Caco-2 (cell line): Measurements from ENCODE around the gene TSNAX. TPM values are rescaled to one million over a fixed set of nuclear protein-coding genes. Genes with fewer than 3 reads are reported as not detected.

Experiments used
- BruUV-seq: library from RNA; stranded (reverse); fragments of 400-500 nt; replicated peaks from 2 replicates; lab custom pipeline; 2021; lab: Mats Ljungman, UMichigan
- CTCF ChIA-PET: fragments of 300-600 bp; sonication (Branson Sonifier 250); formaldehyde crosslinking; loops from one replicate; lab custom pipeline; 2022; ENCODE audit warnings: antibody characterized with exemption; lab: Charles Lee
- POLR2A ChIA-PET: fragments of 300-600 bp; sonication (Branson Sonifier 250); formaldehyde crosslinking; loops from one replicate; lab custom pipeline; 2022; ENCODE audit warnings: antibody characterized with exemption; lab: Charles Lee
- DNase-seq, 2 experiments: peaks; one replicate each; pipeline versions ENCODE4 v3.0.0 to v3.0.0-alpha.2; 2020 to 2022
- H3K27me3 ChIP-seq: replicated peaks from 2 replicates; pipeline ENCODE4 v1.6.0; 2011; ENCODE audit warnings: low read length; ENCODE audit not compliant: control insufficient read depth, insufficient read depth
- H3K36me3 ChIP-seq: 2 replicates; pipeline ENCODE4 v1.5.1; 2011; ENCODE audit warnings: low read length; ENCODE audit not compliant: control insufficient read depth, insufficient read depth
- H3K4me1 ChIP-seq: fragments of 250-450 bp; sonication (Bioruptor Pico); 2 replicates; pipeline ENCODE4 v1.5.1; 2020; ENCODE audit warnings: mild to moderate bottlenecking
- H3K4me3 ChIP-seq: 2 replicates; pipeline ENCODE4 v1.5.1; 2011; ENCODE audit warnings: low read depth, mild to moderate bottlenecking, control low read depth, low read length
- H3K9me3 ChIP-seq: fragments of 250-450 bp; sonication (Bioruptor Pico); 2 replicates; pipeline ENCODE4 v1.5.1; 2020; ENCODE audit warnings: mild to moderate bottlenecking, moderate library complexity
- H3K27ac Mint-ChIP-seq: one replicate; pipeline ENCODE4 v1.8.0; 2022; ENCODE audit warnings: mixed read lengths; ENCODE audit not compliant: unreplicated experiment
- H3K27me3 Mint-ChIP-seq: one replicate; pipeline ENCODE4 v1.8.0; 2022; ENCODE audit warnings: mixed read lengths; ENCODE audit not compliant: insufficient read depth, unreplicated experiment
- H3K36me3 Mint-ChIP-seq: one replicate; pipeline ENCODE4 v1.8.0; 2022; ENCODE audit warnings: mild to moderate bottlenecking, mixed read lengths; ENCODE audit not compliant: insufficient read depth, unreplicated experiment
- H3K4me1 Mint-ChIP-seq: one replicate; pipeline ENCODE4 v1.8.0; 2022; ENCODE audit warnings: low read depth, mixed read lengths; ENCODE audit not compliant: unreplicated experiment
- H3K4me3 Mint-ChIP-seq: one replicate; pipeline ENCODE4 v1.8.0; 2022; ENCODE audit warnings: mild to moderate bottlenecking, moderate library complexity, mixed read lengths; ENCODE audit not compliant: unreplicated experiment
- H3K9me3 Mint-ChIP-seq: one replicate; pipeline ENCODE4 v1.8.0; 2022; ENCODE audit warnings: mixed read lengths; ENCODE audit not compliant: unreplicated experiment
- intact Hi-C: fragments of 100-400 bp; cut with micrococcal nuclease; formaldehyde crosslinking; loops from one replicate; pipeline ENCODE4 v1.10.0; 2022; ENCODE audit not compliant: unreplicated experiment
- total RNA-seq: library from RNA; stranded (reverse); gene quantifications from 2 replicates; pipeline ENCODE4 v1.2.3, GENCODE V29; 2022
- TF ChIP-seq, protein P1 (sequence below), 2 experiments: fragments of 200-600 bp in 1 of 2; IDR thresholded peaks; 1 replicate in 1 of 2; 2 replicates in 1 of 2; pipeline versions ENCODE4 v1.5.1 to v1.8.0; 2011 to 2022; ENCODE audit warnings: antibody characterized with exemption in 1 of 2, control low read depth in 1 of 2, inconsistent platforms in 1 of 2, low read depth in 1 of 2, low read length in 1 of 2, mild to moderate bottlenecking in 1 of 2, moderate library complexity in 1 of 2; ENCODE audit not compliant: insufficient read depth in 1 of 2, severe bottlenecking in 1 of 2, unreplicated experiment in 1 of 2

Gene TSNAX
- total RNA-seq, 1 experiment from 2014 or later = 39.0 TPM

DNA sequence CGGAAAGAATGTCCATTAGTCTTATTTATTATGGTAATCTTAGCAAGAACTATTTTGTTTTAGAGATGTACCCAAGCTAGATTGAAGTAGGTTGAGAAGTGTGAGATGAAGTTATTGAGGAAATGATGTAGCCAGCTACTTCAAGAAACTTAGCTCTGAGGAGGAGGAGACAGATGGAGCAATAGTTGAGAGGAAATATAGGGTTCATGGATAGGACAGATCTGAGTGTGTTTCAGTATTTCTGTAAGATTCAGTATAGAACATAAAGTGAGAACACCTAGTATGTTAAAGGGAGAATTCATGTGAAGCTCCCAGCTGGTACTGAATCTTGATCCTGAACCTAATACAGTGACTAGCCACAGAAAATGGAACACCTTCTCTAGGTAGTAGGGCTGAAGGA is 28.9 kb downstream of the TSNAX start:
- TF ChIP-seq, protein P1, sequence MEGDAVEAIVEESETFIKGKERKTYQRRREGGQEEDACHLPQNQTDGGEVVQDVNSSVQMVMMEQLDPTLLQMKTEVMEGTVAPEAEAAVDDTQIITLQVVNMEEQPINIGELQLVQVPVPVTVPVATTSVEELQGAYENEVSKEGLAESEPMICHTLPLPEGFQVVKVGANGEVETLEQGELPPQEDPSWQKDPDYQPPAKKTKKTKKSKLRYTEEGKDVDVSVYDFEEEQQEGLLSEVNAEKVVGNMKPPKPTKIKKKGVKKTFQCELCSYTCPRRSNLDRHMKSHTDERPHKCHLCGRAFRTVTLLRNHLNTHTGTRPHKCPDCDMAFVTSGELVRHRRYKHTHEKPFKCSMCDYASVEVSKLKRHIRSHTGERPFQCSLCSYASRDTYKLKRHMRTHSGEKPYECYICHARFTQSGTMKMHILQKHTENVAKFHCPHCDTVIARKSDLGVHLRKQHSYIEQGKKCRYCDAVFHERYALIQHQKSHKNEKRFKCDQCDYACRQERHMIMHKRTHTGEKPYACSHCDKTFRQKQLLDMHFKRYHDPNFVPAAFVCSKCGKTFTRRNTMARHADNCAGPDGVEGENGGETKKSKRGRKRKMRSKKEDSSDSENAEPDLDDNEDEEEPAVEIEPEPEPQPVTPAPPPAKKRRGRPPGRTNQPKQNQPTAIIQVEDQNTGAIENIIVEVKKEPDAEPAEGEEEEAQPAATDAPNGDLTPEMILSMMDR (IDR thresholded peaks at IDR 0.05; ENCODE audit: insufficient read depth in 1 of 2, low read depth in 1 of 2, low read length in 1 of 2, severe bottlenecking in 1 of 2, unreplicated experiment in 1 of 2) = no peak
- no peaks in the 10 kb centered on the region for H3K4me1 ChIP-seq
- Mint-ChIP-seq H3K27me3 (no peaks in the 10 kb centered on the region), H3K27ac (no peak overlapping the region), H3K9me3 (no peaks in the 10 kb centered on the region), H3K4me3 (no peak overlapping the region), H3K36me3 (peaks cover 11% of the 10 kb centered on the region), H3K4me1 (no peaks in the 10 kb centered on the region)
- no TSS peak for BruUV-seq
- no peaks in the 10 kb centered on the region for H3K9me3 ChIP-seq
- intact Hi-C loops = no loop called here
- ChIA-PET POLR2A (no interaction called here), CTCF (no interaction called here)
- H3K27me3 ChIP-seq = no peaks in the 10 kb centered on the region
- no peak for DNase-seq
- H3K36me3 ChIP-seq = no peaks in the 10 kb centered on the region
- H3K4me3 ChIP-seq = no peak overlapping the region

DNA sequence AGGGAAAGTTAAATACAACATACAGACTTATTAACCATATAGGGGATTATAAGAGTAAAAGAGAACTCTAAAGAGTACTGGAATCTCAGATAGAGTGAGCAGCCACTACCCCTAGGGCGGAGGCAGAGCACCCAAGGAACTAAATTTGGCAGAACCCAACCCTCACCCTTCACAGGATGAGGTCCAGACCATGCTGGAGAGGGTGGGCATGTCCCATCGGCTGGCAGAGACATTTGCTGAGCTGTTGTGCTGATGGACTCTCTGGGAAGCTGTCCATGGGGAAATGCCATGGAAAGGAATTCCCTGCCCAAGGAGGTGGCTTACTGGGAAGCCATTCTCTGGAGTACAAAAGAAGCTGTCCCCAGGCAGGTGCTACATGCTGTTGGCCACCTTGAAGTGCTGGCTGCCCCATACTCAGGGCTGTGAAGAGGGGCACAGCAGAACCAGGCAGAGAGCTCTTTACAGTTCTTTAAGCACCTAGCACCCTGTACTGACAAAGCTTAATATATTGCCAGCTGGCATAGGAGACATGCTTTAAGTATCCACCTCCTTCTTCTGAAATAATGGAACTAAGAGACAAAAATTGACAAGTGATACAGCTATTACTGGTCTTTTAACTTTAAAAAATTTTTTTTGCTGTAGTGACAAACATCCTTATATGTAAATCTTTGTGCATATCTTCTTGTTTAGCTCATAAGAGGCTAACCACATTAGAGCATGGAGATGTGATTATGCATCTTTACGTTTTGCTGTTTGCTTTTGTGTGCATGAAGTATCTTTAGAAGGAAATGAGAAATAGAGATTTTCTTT is 29.6 kb downstream of the TSNAX start:
- BruUV-seq = no TSS peak
- H3K4me1 ChIP-seq = no peaks in the 10 kb centered on the region
- H3K27me3 Mint-ChIP-seq = no peaks in the 10 kb centered on the region
- no peaks in the 10 kb centered on the region for H3K9me3 ChIP-seq
- H3K4me1 Mint-ChIP-seq = no peaks in the 10 kb centered on the region
- peaks cover 10% of the 10 kb centered on the region for H3K36me3 Mint-ChIP-seq
- DNase-seq = no peak
- TF ChIP-seq, protein P1 (IDR thresholded peaks at IDR 0.05; ENCODE audit: insufficient read depth in 1 of 2, low read depth in 1 of 2, low read length in 1 of 2, severe bottlenecking in 1 of 2, unreplicated experiment in 1 of 2) = no peak
- no peaks in the 10 kb centered on the region for H3K9me3 Mint-ChIP-seq
- H3K4me3 ChIP-seq = no peak overlapping the region
- intact Hi-C loops = no loop called here
- POLR2A ChIA-PET = no interaction called here
- no peaks in the 10 kb centered on the region for H3K27me3 ChIP-seq
- no peaks in the 10 kb centered on the region for H3K36me3 ChIP-seq
- H3K27ac Mint-ChIP-seq = no peak overlapping the region
- no peak overlapping the region for H3K4me3 Mint-ChIP-seq
- CTCF ChIA-PET = no interaction called here

DNA sequence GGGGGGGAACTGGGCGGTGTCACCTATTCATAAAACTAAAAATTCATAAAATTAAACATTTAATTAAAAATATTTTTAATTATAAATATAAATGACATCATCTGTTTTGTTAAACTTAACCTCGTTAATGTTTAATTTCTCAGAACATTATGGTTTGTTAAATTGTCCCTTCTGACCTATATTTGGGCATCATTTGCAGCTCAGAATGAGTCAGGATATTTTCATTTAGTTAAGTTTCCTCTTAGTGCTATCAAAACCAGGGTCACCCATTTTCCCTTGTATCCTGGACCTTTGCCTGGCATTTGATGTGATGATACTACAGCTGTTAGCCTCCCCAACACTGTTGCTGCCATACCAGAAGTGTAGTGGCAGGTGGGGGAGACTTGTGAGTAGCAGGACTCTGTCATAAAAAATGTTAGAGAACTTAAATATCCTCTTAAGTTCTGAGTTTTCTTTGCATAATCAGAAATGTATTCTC is 30.3 kb downstream of the TSNAX start:
- Histone ChIP-seq H3K36me3 (no peaks in the 10 kb centered on the region; the same call in 1 of the 2 replicates), H3K9me3 (no peaks in the 10 kb centered on the region), H3K27me3 (no peaks in the 10 kb centered on the region), H3K4me3 (no peak overlapping the region), H3K4me1 (no peaks in the 10 kb centered on the region)
- Mint-ChIP-seq H3K27me3 (no peaks in the 10 kb centered on the region), H3K4me3 (no peak overlapping the region), H3K27ac (no peak overlapping the region), H3K4me1 (no peaks in the 10 kb centered on the region), H3K36me3 (peaks cover 15% of the 10 kb centered on the region), H3K9me3 (no peaks in the 10 kb centered on the region)
- intact Hi-C loops = no loop called here
- CTCF ChIA-PET = no interaction called here
- BruUV-seq = no TSS peak
- POLR2A ChIA-PET = no interaction called here
- DNase-seq = no peak
- TF ChIP-seq, protein P1 (IDR thresholded peaks at IDR 0.05; ENCODE audit: insufficient read depth in 1 of 2, low read depth in 1 of 2, low read length in 1 of 2, severe bottlenecking in 1 of 2, unreplicated experiment in 1 of 2) = no peak
